Measurements from ENCODE around the gene TPO.
"Not testable (repeated sequence)": the region's sequence is repeated elsewhere in the genome, so short reads cannot be mapped to it uniquely, and the experiment has no call there.

The TPO gene

GRCh38 chr2:1561811-1562421 lies 148.7 kb downstream of the TPO start:
- no peaks in the 10 kb centered on the region for H3K9me3 ChIP-seq (ENCODE audit: control insufficient read depth, low read length)
- no peak overlapping the region for H3K9ac ChIP-seq
- no peak overlapping the region for H3K4me2 ChIP-seq (ENCODE audit: low read length)
- no peaks in the 10 kb centered on the region for H3K27me3 ChIP-seq (ENCODE audit: control insufficient read depth, insufficient read depth, low read length)
- no peaks in the 10 kb centered on the region for H3K36me3 ChIP-seq (ENCODE audit: control insufficient read depth, insufficient read depth, low read length)
- no peak overlapping the region for H3K27ac ChIP-seq
- H2AFZ ChIP-seq, result no peak overlapping the region
- TF ChIP-seq CTCF (IDR thresholded peaks at IDR 0.05), result no peak
- H3K79me2 ChIP-seq, result no peaks in the 10 kb centered on the region
- no peak overlapping the region for H3K4me3 ChIP-seq (ENCODE audit: low read depth, low read length)
- no peaks in the 10 kb centered on the region for H3K4me1 ChIP-seq

- H3K27me3 ChIP-seq (ENCODE audit: control insufficient read depth, insufficient read depth, low read length), result no peaks in the 10 kb centered on the region
- no peaks in the 10 kb centered on the region for H3K9me3 ChIP-seq (ENCODE audit: control insufficient read depth, low read length)
- H3K4me2 ChIP-seq (ENCODE audit: low read length), result no peak overlapping the region
- no peaks in the 10 kb centered on the region for H3K36me3 ChIP-seq (ENCODE audit: control insufficient read depth, insufficient read depth, low read length)
- no peaks in the 10 kb centered on the region for H3K79me2 ChIP-seq
- H3K27ac ChIP-seq, result no peak overlapping the region
- H3K4me3 ChIP-seq (ENCODE audit: low read depth, low read length), result no peak overlapping the region
- no peaks in the 10 kb centered on the region for H3K4me1 ChIP-seq
- no peak overlapping the region for H2AFZ ChIP-seq
- no peak overlapping the region for H3K9ac ChIP-seq
- no peak for TF ChIP-seq CTCF (IDR thresholded peaks at IDR 0.05)
Measured at GRCh38 chr2:1563084-1563857, 150.0 kb downstream of the TPO start.

- H3K9ac ChIP-seq, result no peak overlapping the region
- H3K36me3 ChIP-seq (ENCODE audit: control insufficient read depth, insufficient read depth, low read length), result no peaks in the 10 kb centered on the region
- no peak overlapping the region for H3K4me3 ChIP-seq (ENCODE audit: low read depth, low read length)
- H3K27me3 ChIP-seq (ENCODE audit: control insufficient read depth, insufficient read depth, low read length), result no peaks in the 10 kb centered on the region
- H3K4me1 ChIP-seq, result no peaks in the 10 kb centered on the region
- H3K27ac ChIP-seq, result no peak overlapping the region
- no peaks in the 10 kb centered on the region for H3K9me3 ChIP-seq (ENCODE audit: control insufficient read depth, low read length)
- H2AFZ ChIP-seq, result no peak overlapping the region
- no peak for TF ChIP-seq CTCF (IDR thresholded peaks at IDR 0.05)
- no peaks in the 10 kb centered on the region for H3K79me2 ChIP-seq
- no peak overlapping the region for H3K4me2 ChIP-seq (ENCODE audit: low read length)
Measured at GRCh38 chr2:1563943-1564891, 151.0 kb downstream of the TPO start.

GRCh38 chr2:1567556-1568344 lies 154.5 kb downstream of the TPO start:
- Histone ChIP-seq H3K9ac (no peak overlapping the region), H3K4me1 (no peaks in the 10 kb centered on the region), H3K4me3 (ENCODE audit: low read depth, low read length) (no peak overlapping the region), H3K79me2 (no peaks in the 10 kb centered on the region), H3K9me3 (ENCODE audit: control insufficient read depth, low read length) (no peaks in the 10 kb centered on the region), H3K4me2 (ENCODE audit: low read length) (no peak overlapping the region), H3K27me3 (ENCODE audit: control insufficient read depth, insufficient read depth, low read length) (no peaks in the 10 kb centered on the region), H3K27ac (no peak overlapping the region), H2AFZ (no peak overlapping the region), H3K36me3 (ENCODE audit: control insufficient read depth, insufficient read depth, low read length) (no peaks in the 10 kb centered on the region)
- no peak for TF ChIP-seq CTCF (IDR thresholded peaks at IDR 0.05)

DNA sequence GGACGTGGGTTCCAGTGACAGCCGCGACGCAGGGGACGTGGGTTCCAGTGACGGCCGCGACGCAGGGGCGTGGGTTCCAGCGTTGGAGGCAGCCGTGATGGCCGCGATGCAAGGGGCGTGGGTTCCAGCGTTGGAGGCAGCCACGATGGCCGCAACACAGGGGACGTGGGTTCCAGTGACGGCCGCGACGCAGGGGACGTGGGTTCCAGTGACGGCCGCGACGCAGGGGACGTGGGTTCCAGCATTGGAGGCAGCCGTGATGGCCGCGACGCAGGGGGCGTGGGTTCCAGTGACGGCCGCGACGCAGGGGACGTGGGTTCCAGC lies 155.0 kb downstream of the TPO start:
- H3K27me3 ChIP-seq (ENCODE audit: control insufficient read depth, insufficient read depth, low read length); H3K36me3 ChIP-seq (ENCODE audit: control insufficient read depth, insufficient read depth, low read length); H3K79me2 ChIP-seq; H3K4me3 ChIP-seq (ENCODE audit: low read depth, low read length); H3K27ac ChIP-seq; H3K9ac ChIP-seq; H3K4me1 ChIP-seq; H3K9me3 ChIP-seq (ENCODE audit: control insufficient read depth, low read length); H3K4me2 ChIP-seq (ENCODE audit: low read length); H2AFZ ChIP-seq: not testable (repeated sequence)

Data from parathyroid adenoma (tissue), 2 donors.